C4-2B (cell line): ENCODE results near the gene RNF144A.

ENCODE experiments used
- CTCF ChIP-seq: fragments of 450-650 bp; conservative IDR thresholded peaks from 2 replicates; pipeline ENCODE4 v1.5.1; 2017; ENCODE audit warnings: mild to moderate bottlenecking
- ZFX ChIP-seq: fragments of 450-650 bp; IDR thresholded peaks from 2 replicates; pipeline ENCODE4 v1.6.1; 2017

GRCh38 chr2:7022492-7023385 lies 105.5 kb downstream of the RNF144A start:
- no peak for TF ChIP-seq CTCF
- no peak for TF ChIP-seq ZFX
